Fibroblast of the aortic adventitia (primary cell): Measurements from ENCODE around the gene TRAF3. TPM values are rescaled to one million over a fixed set of nuclear protein-coding genes. Genes with fewer than 3 reads are reported as not detected.

Experiments used
- DNase-seq: peaks from one replicate; pipeline ENCODE4 v3.0.0-alpha.2; 2010; ENCODE audit warnings: low read depth
- H3K4me3 ChIP-seq: 2 replicates; pipeline ENCODE4 v1.5.1; 2011; ENCODE audit warnings: low read depth, mild to moderate bottlenecking, control low read depth, low read length, moderate library complexity
- CTCF ChIP-seq: IDR thresholded peaks from 2 replicates; pipeline ENCODE4 v1.5.1; 2011; ENCODE audit warnings: mild to moderate bottlenecking, low read length, control low read depth, inconsistent platforms; ENCODE audit not compliant: insufficient read depth
- total RNA-seq: library from RNA; depleted of rRNA; stranded (reverse); fragments of >200 nt; gene quantifications from 2 replicates; pipeline ENCODE4 v1.2.3, GENCODE V29; 2012; ENCODE audit warnings: low replicate concordance

The TRAF3 gene
- total RNA-seq, 1 donor = 19.3 TPM

DNA sequence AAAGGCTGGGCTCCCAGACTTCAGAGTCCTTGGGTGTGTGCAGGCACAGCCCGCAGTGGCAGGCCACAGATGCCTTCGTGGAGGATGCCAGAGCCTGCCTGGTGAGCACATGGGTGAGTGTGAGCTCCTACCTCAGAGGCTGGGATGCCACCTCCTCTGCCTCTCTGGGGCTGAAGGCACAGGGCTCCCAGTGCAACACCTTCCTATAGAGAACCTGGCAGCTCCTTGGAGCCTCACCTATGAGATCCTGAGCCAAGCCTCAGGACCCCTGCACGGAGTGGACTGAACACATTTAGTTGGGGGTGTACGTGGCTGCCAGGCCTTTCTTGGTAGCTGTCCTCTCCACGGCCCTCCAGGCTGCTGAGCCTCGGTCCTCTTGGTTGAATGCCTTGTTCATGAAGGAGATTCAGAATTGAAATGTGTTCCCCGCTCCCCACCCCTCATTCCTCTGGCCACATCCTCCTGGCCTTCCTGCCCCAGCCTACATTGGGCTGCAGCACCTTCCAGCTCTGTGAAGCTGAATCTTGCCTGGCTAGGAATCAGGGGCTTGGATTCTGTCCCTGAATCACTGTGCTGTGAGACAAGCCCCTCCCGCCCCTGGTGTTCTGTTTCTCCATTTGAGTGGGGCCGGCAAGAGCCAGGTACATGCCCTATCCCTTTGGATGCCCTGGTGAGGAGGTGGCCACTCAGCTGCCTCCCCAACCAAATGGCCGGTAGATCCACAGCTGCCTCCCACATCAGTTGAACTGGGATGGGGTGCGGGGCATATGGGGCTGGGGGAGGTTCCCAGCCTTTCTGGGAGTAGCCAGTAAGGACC lies 38.7 kb upstream of the TRAF3 start:
- H3K4me3 ChIP-seq = no peak overlapping the region
- no peak for DNase-seq

GRCh38 chr14:102739190-102739469 lies 38.1 kb upstream of the TRAF3 start:
- no peak overlapping the region for H3K4me3 ChIP-seq
- TF ChIP-seq CTCF = no peak
- DNase-seq = no peak

More for the DNA sequence above, 38.7 kb upstream of the TRAF3 start:
- no peak for TF ChIP-seq CTCF

GRCh38 chr14:102746634-102747438 lies 30.4 kb upstream of the TRAF3 start:
- TF ChIP-seq CTCF = no peak
- no peak for DNase-seq

GRCh38 chr14:102748806-102749205 lies 28.4 kb upstream of the TRAF3 start:
- no peak for DNase-seq
- TF ChIP-seq CTCF = no peak
- H3K4me3 ChIP-seq = no peak overlapping the region

More at GRCh38 chr14:102746634-102747438, 30.4 kb upstream of the TRAF3 start:
- no peak overlapping the region for H3K4me3 ChIP-seq

DNA sequence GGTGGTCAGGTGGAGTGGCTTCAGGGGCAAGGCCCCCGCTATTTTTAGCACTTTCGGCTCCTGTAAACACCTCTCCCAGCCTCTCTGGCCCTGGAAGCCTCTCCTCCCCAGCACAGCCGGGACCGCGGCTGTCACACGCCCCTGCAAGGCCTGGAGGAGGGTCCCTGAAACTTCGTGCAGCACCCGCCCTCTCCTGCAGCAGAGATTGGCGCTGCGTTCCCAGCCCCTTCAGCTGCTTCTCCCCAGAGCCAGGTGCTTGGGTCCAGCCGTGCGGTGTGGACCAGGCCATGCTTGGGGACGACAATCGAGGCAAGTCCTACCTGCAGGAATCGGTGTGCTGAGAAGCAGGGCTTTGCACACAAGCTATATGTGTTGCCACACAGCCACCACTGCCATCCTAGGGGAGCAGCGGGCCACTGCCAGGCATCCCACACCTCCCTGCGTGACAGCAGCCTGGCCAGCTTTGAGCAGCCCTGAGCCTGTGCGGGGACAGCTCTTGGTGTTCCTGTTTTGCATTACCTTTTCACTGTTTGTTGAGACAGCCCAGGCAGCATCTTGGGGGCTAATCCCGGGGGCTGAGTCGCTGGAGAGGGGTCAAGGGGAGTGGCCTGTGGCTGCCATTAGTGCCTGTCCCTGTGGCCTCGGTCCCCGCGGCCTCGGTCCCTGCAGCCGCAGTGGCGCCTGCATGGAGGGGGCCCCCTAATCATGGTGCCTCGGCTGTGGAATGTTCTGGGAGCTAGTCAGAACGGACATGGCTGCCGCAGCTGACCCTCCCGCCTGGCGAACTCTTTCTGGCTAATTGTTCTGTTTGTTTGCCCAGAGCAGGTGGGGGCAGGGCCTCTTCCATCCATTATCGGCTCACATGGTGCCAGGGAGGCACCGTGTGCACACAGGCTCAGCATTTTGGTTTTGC lies 27.6 kb upstream of the TRAF3 start:
- no peak for DNase-seq
- no peak overlapping the region for H3K4me3 ChIP-seq
- TF ChIP-seq CTCF = no peak

GRCh38 chr14:102750376-102750775 lies 26.9 kb upstream of the TRAF3 start:
- no peak for DNase-seq
- no peak overlapping the region for H3K4me3 ChIP-seq
- TF ChIP-seq CTCF = no peak
